ENCODE results near the gene PPP1R13B. TPM values are rescaled to one million over a fixed set of nuclear protein-coding genes. Genes with fewer than 3 reads are reported as not detected.

PPP1R13B gene
- total and polyA plus RNA-seq, 2 donors from 2014 or later, result 15.1 to 69.4 TPM

- H3K4me1 ChIP-seq (ENCODE audit: control insufficient read depth in 2 of 3, insufficient read depth in 2 of 3, low read depth in 1 of 3, low read length in 3 of 3), result peaks cover 0 to 16% (median 16%) of the 10 kb centered on the region in 3 donors
- peak overlapping the region in 2 of 3 donors; percentile 63 for H3K9ac ChIP-seq (ENCODE audit: low read length in 3 of 3)
- DNase-seq (no peak), FAIRE-seq (no peak)
- intact Hi-C loops (cut with DNase I), result no loop called here
- TF ChIP-seq CTCF (IDR thresholded peaks at IDR 0.05; ENCODE audit: borderline replicate concordance, extremely low read depth, insufficient read depth), result no peak
- H3K4me3 ChIP-seq (ENCODE audit: low read length in 3 of 3), result peak overlapping the region; percentile 21 to 62 (median 51)
- no peak overlapping the region for H3K27ac ChIP-seq (ENCODE audit: low read depth in 2 of 2, low read length in 2 of 2)
- H3K27me3 ChIP-seq (ENCODE audit: control insufficient read depth, insufficient read depth, low read length), result no peaks in the 10 kb centered on the region
- H3K36me3 ChIP-seq (ENCODE audit: control insufficient read depth in 2 of 3, insufficient read depth in 3 of 3, low read length in 3 of 3), result no peaks in the 10 kb centered on the region
- H3K9me3 ChIP-seq (ENCODE audit: control insufficient read depth in 2 of 3, insufficient read depth in 1 of 3, low read length in 3 of 3), result no peaks in the 10 kb centered on the region
Observed at GRCh38 chr14:103716899-103717411, 130.4 kb downstream of the PPP1R13B start.

GRCh38 chr14:103716091-103716801, 131.1 kb downstream of the PPP1R13B start:
- Histone ChIP-seq H3K27me3 (ENCODE audit: control insufficient read depth, insufficient read depth, low read length) (no peaks in the 10 kb centered on the region), H3K4me1 (ENCODE audit: control insufficient read depth in 2 of 3, insufficient read depth in 2 of 3, low read depth in 1 of 3, low read length in 3 of 3) (peaks cover 0 to 21% (median 16%) of the 10 kb centered on the region in 3 donors), H3K36me3 (ENCODE audit: control insufficient read depth in 2 of 3, insufficient read depth in 3 of 3, low read length in 3 of 3) (no peaks in the 10 kb centered on the region), H3K9ac (ENCODE audit: low read length in 3 of 3) (peak overlapping the region in 2 of 3 donors; percentile 63), H3K27ac (ENCODE audit: low read depth in 2 of 2, low read length in 2 of 2) (no peak overlapping the region), H3K9me3 (ENCODE audit: control insufficient read depth in 2 of 3, insufficient read depth in 1 of 3, low read length in 3 of 3) (no peaks in the 10 kb centered on the region), H3K4me3 (ENCODE audit: low read length in 3 of 3) (peak overlapping the region; percentile 21 to 62 (median 51))
- FAIRE-seq, result no peak
- intact Hi-C loops (cut with DNase I), result no loop called here
- peak in 3 of 5 donors; percentile 30 to 87 (median 80) for DNase-seq
- no peak for TF ChIP-seq CTCF (IDR thresholded peaks at IDR 0.05; ENCODE audit: borderline replicate concordance, extremely low read depth, insufficient read depth)

GRCh38 chr14:103715052-103716000, 132.0 kb downstream of the PPP1R13B start, which contains the start of the genes XRCC3 and ZFYVE21:
XRCC3 (minus strand) TSS chr14:103715451; CDS start chr14:103711087, 4,364 bp downstream.
ZFYVE21 (plus strand) TSS chr14:103715810; CDS start chr14:103715842, 32 bp downstream.
- DNase-seq (peak; percentile 100), FAIRE-seq (peak; percentile 98)
- H3K27me3 ChIP-seq (ENCODE audit: control insufficient read depth, insufficient read depth, low read length), result no peaks in the 10 kb centered on the region
- no peaks in the 10 kb centered on the region for H3K9me3 ChIP-seq (ENCODE audit: control insufficient read depth in 2 of 3, insufficient read depth in 1 of 3, low read length in 3 of 3)
- H3K27ac ChIP-seq (ENCODE audit: low read depth in 2 of 2, low read length in 2 of 2), result no peak within 1 kb of the TSS
- H3K4me3 ChIP-seq (ENCODE audit: low read length in 3 of 3), result peak within 1 kb of the TSS; percentile 44 to 62 (median 51)
- peak within 1 kb of the TSS in 2 of 3 donors; percentile 63 for H3K9ac ChIP-seq (ENCODE audit: low read length in 3 of 3)
- no peaks in the 10 kb centered on the region for H3K36me3 ChIP-seq (ENCODE audit: control insufficient read depth in 2 of 3, insufficient read depth in 3 of 3, low read length in 3 of 3)
- no peak for TF ChIP-seq CTCF (IDR thresholded peaks at IDR 0.05; ENCODE audit: borderline replicate concordance, extremely low read depth, insufficient read depth)
- H3K4me1 ChIP-seq (ENCODE audit: control insufficient read depth in 2 of 3, insufficient read depth in 2 of 3, low read depth in 1 of 3, low read length in 3 of 3), result peaks cover 0 to 21% (median 16%) of the 10 kb centered on the region in 3 donors
- intact Hi-C loops (cut with DNase I), result no loop called here
